Smooth muscle cell (in vitro differentiated cells): Measurements from ENCODE around the gene DNAH1. TPM values are rescaled to one million over a fixed set of nuclear protein-coding genes. Genes with fewer than 3 reads are reported as not detected.

Experiments used
- DNase-seq: peaks from one replicate; lab custom pipeline; 2025; ENCODE audit not compliant: unreplicated experiment; lab: John Stamatoyannopoulos, UW
- H2AFZ ChIP-seq: fragments of 200-600 bp; sonication (generic); 2 replicates; pipeline ENCODE4 v1.6.0; 2016; ENCODE audit warnings: antibody characterized with exemption, low read depth, mild to moderate bottlenecking
- H3F3A ChIP-seq: fragments of 200-600 bp; sonication (generic); 2 replicates; pipeline ENCODE4 v1.6.0; 2017; ENCODE audit warnings: antibody characterized with exemption, low read depth
- H3K27ac ChIP-seq: fragments of 200-600 bp; sonication (generic); 2 replicates; pipeline ENCODE4 v1.5.1; 2016; ENCODE audit warnings: low read depth, mild to moderate bottlenecking
- H3K27me3 ChIP-seq: fragments of 200-600 bp; sonication (generic); 2 replicates; pipeline ENCODE4 v1.6.1; 2016; ENCODE audit warnings: low read depth, mild to moderate bottlenecking
- H3K36me3 ChIP-seq: fragments of 200-600 bp; sonication (generic); 2 replicates; pipeline ENCODE4 v1.5.1; 2016; ENCODE audit warnings: low read depth
- H3K4me1 ChIP-seq: fragments of 200-600 bp; sonication (generic); 2 replicates; pipeline ENCODE4 v1.5.1; 2016; ENCODE audit warnings: low read depth
- H3K4me2 ChIP-seq: fragments of 200-600 bp; sonication (generic); 2 replicates; pipeline ENCODE4 v1.6.0; 2016; ENCODE audit warnings: mild to moderate bottlenecking
- H3K4me3 ChIP-seq: fragments of 200-600 bp; sonication (generic); 2 replicates; pipeline ENCODE4 v1.5.1; 2016; ENCODE audit warnings: mild to moderate bottlenecking
- H3K79me2 ChIP-seq: fragments of 200-600 bp; sonication (generic); 2 replicates; pipeline ENCODE4 v1.6.0; 2016; ENCODE audit warnings: low read depth, mild to moderate bottlenecking
- H3K9ac ChIP-seq: fragments of 200-600 bp; sonication (generic); 2 replicates; pipeline ENCODE4 v1.6.0; 2016; ENCODE audit warnings: low read depth
- H3K9me3 ChIP-seq: fragments of 200-600 bp; sonication (generic); replicated peaks from 2 replicates; pipeline ENCODE4 v1.5.1; 2016; ENCODE audit warnings: low read depth
- H4K20me1 ChIP-seq: fragments of 200-600 bp; sonication (generic); 2 replicates; pipeline ENCODE4 v1.6.0; 2016; ENCODE audit warnings: low read depth
- WGBS: methylation state at CpG from one replicate; pipeline ENCODE4 v1.1.7; 2016; ENCODE audit warnings: low lambda C conversion rate; 5-methylcytosine and 5-hydroxymethylcytosine counted together
- polyA plus RNA-seq: library from polyadenylated mRNA; unstranded; fragments of >200 nt; fragmentation: Nextera tagmentation; extraction: Ambion mirVana; gene quantifications from 2 replicates; pipeline ENCODE4 v1.2.1, GENCODE V29; 2016
- total RNA-seq: library from RNA; depleted of rRNA; stranded (reverse); fragments of >200 nt; gene quantifications from 2 replicates; pipeline ENCODE4 v1.2.3, GENCODE V29; 2014
- TF ChIP-seq, protein P1 (sequence below): fragments of 200-600 bp; sonication (generic); IDR thresholded peaks from 2 replicates; pipeline ENCODE4 v1.5.1; 2017; ENCODE audit warnings: borderline replicate concordance, mild to moderate bottlenecking, antibody characterized with exemption; ENCODE audit not compliant: insufficient read depth, poor library complexity, severe bottlenecking

DNAH1 gene
- total and polyA plus RNA-seq, 2 experiments from 2014 or later, result 0.54 to 3.7 TPM

DNA sequence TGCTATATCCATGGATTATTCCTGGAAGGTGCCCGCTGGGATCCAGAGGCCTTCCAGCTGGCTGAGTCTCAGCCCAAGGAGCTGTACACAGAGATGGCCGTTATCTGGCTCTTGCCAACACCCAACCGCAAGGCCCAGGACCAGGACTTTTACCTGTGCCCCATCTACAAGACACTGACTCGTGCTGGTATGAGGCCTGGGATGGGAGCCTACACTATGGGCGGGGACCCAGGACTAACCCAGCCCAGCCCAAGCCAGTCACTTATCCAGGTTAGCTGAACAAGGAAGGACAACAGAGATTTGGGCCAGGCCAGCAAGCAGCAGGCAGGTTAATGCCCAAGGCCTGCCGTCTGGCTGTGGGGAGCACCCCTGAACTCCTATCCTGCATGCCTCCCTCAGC lies 83.5 kb downstream of the DNAH1 start:
- no peaks in the 10 kb centered on the region for H3K9me3 ChIP-seq
- H3K27me3 ChIP-seq, result no peaks in the 10 kb centered on the region
- no peak overlapping the region for H3K4me3 ChIP-seq
- TF ChIP-seq, protein P1, sequence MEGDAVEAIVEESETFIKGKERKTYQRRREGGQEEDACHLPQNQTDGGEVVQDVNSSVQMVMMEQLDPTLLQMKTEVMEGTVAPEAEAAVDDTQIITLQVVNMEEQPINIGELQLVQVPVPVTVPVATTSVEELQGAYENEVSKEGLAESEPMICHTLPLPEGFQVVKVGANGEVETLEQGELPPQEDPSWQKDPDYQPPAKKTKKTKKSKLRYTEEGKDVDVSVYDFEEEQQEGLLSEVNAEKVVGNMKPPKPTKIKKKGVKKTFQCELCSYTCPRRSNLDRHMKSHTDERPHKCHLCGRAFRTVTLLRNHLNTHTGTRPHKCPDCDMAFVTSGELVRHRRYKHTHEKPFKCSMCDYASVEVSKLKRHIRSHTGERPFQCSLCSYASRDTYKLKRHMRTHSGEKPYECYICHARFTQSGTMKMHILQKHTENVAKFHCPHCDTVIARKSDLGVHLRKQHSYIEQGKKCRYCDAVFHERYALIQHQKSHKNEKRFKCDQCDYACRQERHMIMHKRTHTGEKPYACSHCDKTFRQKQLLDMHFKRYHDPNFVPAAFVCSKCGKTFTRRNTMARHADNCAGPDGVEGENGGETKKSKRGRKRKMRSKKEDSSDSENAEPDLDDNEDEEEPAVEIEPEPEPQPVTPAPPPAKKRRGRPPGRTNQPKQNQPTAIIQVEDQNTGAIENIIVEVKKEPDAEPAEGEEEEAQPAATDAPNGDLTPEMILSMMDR, result no peak
- H3K79me2 ChIP-seq, result no peaks in the 10 kb centered on the region
- H3K4me1 ChIP-seq, result no peaks in the 10 kb centered on the region
- H4K20me1 ChIP-seq, result no peaks in the 10 kb centered on the region
- WGBS, result 96% methylated on average over 4 of the region's 6 CpGs
- no peak for DNase-seq
- H3K9ac ChIP-seq, result no peak overlapping the region
- H3K4me2 ChIP-seq, result no peak overlapping the region
- no peak overlapping the region for H3K27ac ChIP-seq
- no peaks in the 10 kb centered on the region for H3F3A ChIP-seq
- H3K36me3 ChIP-seq, result no peaks in the 10 kb centered on the region
- H2AFZ ChIP-seq, result no peak overlapping the region

DNA sequence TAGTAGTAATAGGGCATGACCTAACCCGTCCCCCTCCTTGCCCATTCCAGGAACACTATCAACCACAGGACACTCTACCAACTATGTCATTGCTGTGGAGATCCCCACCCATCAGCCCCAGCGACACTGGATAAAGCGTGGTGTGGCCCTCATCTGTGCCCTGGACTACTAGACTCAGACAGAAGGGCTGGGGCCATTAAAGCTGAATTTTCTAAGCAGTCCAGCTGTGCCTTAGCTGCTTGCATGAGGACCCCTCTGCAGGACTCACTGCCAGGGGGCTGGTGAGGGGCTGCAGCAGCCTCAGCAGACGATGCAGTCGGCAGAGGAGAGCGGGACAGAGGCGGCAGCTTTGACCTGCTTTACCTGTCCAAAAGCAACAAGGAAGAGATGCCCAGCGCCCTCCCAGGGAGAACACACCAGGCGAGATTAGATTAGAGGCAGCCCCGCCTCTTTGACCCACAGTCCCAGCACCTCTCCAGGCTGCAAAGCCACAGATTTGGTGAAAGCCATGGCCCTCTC lies 84.2 kb downstream of the DNAH1 start:
- Histone ChIP-seq H3K4me1 (no peaks in the 10 kb centered on the region), H2AFZ (no peak overlapping the region), H3F3A (no peaks in the 10 kb centered on the region), H3K27ac (no peak overlapping the region), H3K4me3 (no peak overlapping the region), H3K27me3 (no peaks in the 10 kb centered on the region), H3K79me2 (no peaks in the 10 kb centered on the region), H3K9ac (no peak overlapping the region), H4K20me1 (no peaks in the 10 kb centered on the region), H3K36me3 (no peaks in the 10 kb centered on the region), H3K9me3 (no peaks in the 10 kb centered on the region), H3K4me2 (no peak overlapping the region)
- DNase-seq, result no peak
- WGBS, result 97% methylated on average over 10 of the region's 10 CpGs
- TF ChIP-seq, protein P1, result no peak

DNA sequence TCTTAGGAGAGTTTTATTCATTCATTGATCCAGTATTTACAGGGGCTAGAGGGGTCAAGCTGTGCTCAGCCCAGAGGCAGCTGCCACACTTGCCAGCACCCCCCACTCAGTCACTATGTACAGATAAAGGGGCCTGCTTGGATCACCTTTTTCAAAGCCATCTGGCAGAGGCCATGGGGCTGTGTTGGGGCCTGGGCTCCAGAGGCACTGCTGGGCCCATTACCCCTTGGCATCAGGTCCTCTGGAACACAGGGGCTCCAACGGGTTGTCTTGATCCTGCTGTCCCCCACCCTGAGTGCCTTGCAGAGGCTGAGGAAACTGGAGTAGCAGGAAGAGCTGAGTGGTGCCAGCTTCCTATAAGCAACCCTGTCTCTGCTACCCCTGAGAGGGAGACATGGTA lies 84.9 kb downstream of the DNAH1 start:
- Histone ChIP-seq H3K4me3 (no peak overlapping the region), H2AFZ (no peak overlapping the region), H3K4me1 (no peaks in the 10 kb centered on the region), H3F3A (no peaks in the 10 kb centered on the region), H3K9me3 (no peaks in the 10 kb centered on the region), H3K27me3 (no peaks in the 10 kb centered on the region), H3K79me2 (no peaks in the 10 kb centered on the region), H4K20me1 (no peaks in the 10 kb centered on the region), H3K4me2 (no peak overlapping the region), H3K27ac (no peak overlapping the region), H3K9ac (no peak overlapping the region), H3K36me3 (no peaks in the 10 kb centered on the region)
- TF ChIP-seq, protein P1, result no peak
- DNase-seq, result no peak
- WGBS, result 92% methylated on average over 1 of the region's 1 CpG

DNA sequence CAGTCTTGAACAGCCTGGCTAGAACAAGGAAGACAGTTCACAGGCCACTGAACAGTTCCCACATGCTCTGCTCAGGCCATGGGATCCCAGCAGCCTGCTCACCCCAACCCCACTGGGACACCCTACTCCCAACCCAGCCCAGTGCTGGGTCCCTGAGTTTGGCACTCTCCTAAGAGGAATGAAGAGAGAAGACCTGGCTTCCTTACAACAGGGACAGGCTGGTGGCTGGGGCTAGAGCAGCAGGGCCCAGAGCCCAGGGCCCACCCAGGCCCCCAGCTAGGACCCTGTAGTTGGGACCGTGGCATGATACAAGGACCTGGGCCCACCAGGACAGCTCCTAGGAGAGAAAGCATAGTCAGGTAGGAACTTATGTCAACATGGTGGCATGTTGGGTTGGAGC lies 85.4 kb downstream of the DNAH1 start:
- no peak overlapping the region for H3K4me3 ChIP-seq
- no peak overlapping the region for H3K4me2 ChIP-seq
- no peaks in the 10 kb centered on the region for H3K27me3 ChIP-seq
- H3K9ac ChIP-seq, result no peak overlapping the region
- no peaks in the 10 kb centered on the region for H3K4me1 ChIP-seq
- no peaks in the 10 kb centered on the region for H3K9me3 ChIP-seq
- H3F3A ChIP-seq, result no peaks in the 10 kb centered on the region
- TF ChIP-seq, protein P1, result no peak
- H3K36me3 ChIP-seq, result no peaks in the 10 kb centered on the region
- 100% methylated on average over 1 of the region's 1 CpG for WGBS
- H2AFZ ChIP-seq, result no peak overlapping the region
- no peak overlapping the region for H3K27ac ChIP-seq
- no peaks in the 10 kb centered on the region for H3K79me2 ChIP-seq
- no peaks in the 10 kb centered on the region for H4K20me1 ChIP-seq
- DNase-seq, result no peak
